ENCODE measurements around the gene EPHA2. TPM values are rescaled to one million over a fixed set of nuclear protein-coding genes. Genes with fewer than 3 reads are reported as not detected.
"Not testable (repeated sequence)": the region's sequence is repeated elsewhere in the genome, so short reads cannot be mapped to it uniquely, and the experiment has no call there.

EPHA2 gene
- total RNA-seq, 1 donor from 2014 or later, result not detected

- ATAC-seq (ENCODE audit: low read depth) (no peak), DNase-seq (no peak)
- Mint-ChIP-seq H3K27me3 (peaks cover 19% of the 10 kb centered on the region), H3K27ac (no peak overlapping the region), H3K4me3 (no peak overlapping the region), H3K9me3 (peaks cover 10% of the 10 kb centered on the region), H3K36me3 (ENCODE audit: low read depth) (no peaks in the 10 kb centered on the region), H3K4me1 (no peaks in the 10 kb centered on the region)
- ChIA-PET CTCF (no interaction called here), POLR2A (no interaction called here)
- intact Hi-C loops (cut with micrococcal nuclease), result no loop called here
- no peak for TF ChIP-seq CTCF (IDR thresholded peaks at IDR 0.05)
These were observed 43.9 kb downstream of the EPHA2 start for GRCh38 chr1:16111771-16112595.

GRCh38 chr1:16110884-16111283 lies 45.0 kb downstream of the EPHA2 start:
- H3K36me3 Mint-ChIP-seq (ENCODE audit: low read depth), result no peaks in the 10 kb centered on the region
- peaks cover 19% of the 10 kb centered on the region for H3K27me3 Mint-ChIP-seq
- H3K9me3 Mint-ChIP-seq, result peaks cover 10% of the 10 kb centered on the region
- H3K27ac Mint-ChIP-seq, result no peak overlapping the region
- intact Hi-C loops (cut with micrococcal nuclease), result no loop called here
- H3K4me1 Mint-ChIP-seq, result no peaks in the 10 kb centered on the region
- TF ChIP-seq CTCF (IDR thresholded peaks at IDR 0.05), result no peak
- ChIA-PET CTCF (no interaction called here), POLR2A (no interaction called here)
- ATAC-seq (ENCODE audit: low read depth) (no peak), DNase-seq (no peak)
- no peak overlapping the region for H3K4me3 Mint-ChIP-seq

GRCh38 chr1:16110456-16110855 lies 45.4 kb downstream of the EPHA2 start:
- no peak for DNase-seq
- intact Hi-C loops (cut with micrococcal nuclease), result no loop called here
- peaks cover 10% of the 10 kb centered on the region for H3K9me3 Mint-ChIP-seq
- no peaks in the 10 kb centered on the region for H3K36me3 Mint-ChIP-seq (ENCODE audit: low read depth)
- POLR2A ChIA-PET, result no interaction called here
- peaks cover 19% of the 10 kb centered on the region for H3K27me3 Mint-ChIP-seq
- H3K4me3 Mint-ChIP-seq, result no peak overlapping the region
- TF ChIP-seq CTCF (IDR thresholded peaks at IDR 0.05), result no peak
- no peak for ATAC-seq (ENCODE audit: low read depth)
- H3K27ac Mint-ChIP-seq, result no peak overlapping the region
- CTCF ChIA-PET, result no interaction called here
- H3K4me1 Mint-ChIP-seq, result no peaks in the 10 kb centered on the region

- H3K9me3 Mint-ChIP-seq, result peaks cover 10% of the 10 kb centered on the region
- CTCF ChIA-PET, result no interaction called here
These were observed 46.3 kb downstream of the EPHA2 start for GRCh38 chr1:16109571-16109970.

GRCh38 chr1:16107039-16107438 lies 48.8 kb downstream of the EPHA2 start:
- peaks cover 15% of the 10 kb centered on the region for H3K9me3 Mint-ChIP-seq
- POLR2A ChIA-PET; H3K27ac Mint-ChIP-seq; H3K4me3 Mint-ChIP-seq; H3K36me3 Mint-ChIP-seq (ENCODE audit: low read depth); DNase-seq; intact Hi-C loops (cut with micrococcal nuclease); H3K4me1 Mint-ChIP-seq; CTCF ChIA-PET; ATAC-seq (ENCODE audit: low read depth): not testable (repeated sequence)
- peaks cover 22% of the 10 kb centered on the region for H3K27me3 Mint-ChIP-seq

More at GRCh38 chr1:16109571-16109970, 46.3 kb downstream of the EPHA2 start:
- no peak for TF ChIP-seq CTCF (IDR thresholded peaks at IDR 0.05)
- Mint-ChIP-seq H3K4me3 (no peak overlapping the region), H3K27ac (no peak overlapping the region), H3K4me1 (no peaks in the 10 kb centered on the region), H3K27me3 (peaks cover 19% of the 10 kb centered on the region), H3K36me3 (ENCODE audit: low read depth) (no peaks in the 10 kb centered on the region)
- POLR2A ChIA-PET, result no interaction called here
- DNase-seq (no peak), ATAC-seq (ENCODE audit: low read depth) (no peak)
- intact Hi-C loops (cut with micrococcal nuclease), result no loop called here
